ENCODE measurements around the gene TTC28.

GRCh38 chr22:27987557-27987956, 692.1 kb downstream of the TTC28 start:
- TF ChIP-seq CTCF (IDR thresholded peaks at IDR 0.05) = no peak
- TF ChIP-seq POLR2A (IDR thresholded peaks at IDR 0.05) = no peak
- TF ChIP-seq EP300 (IDR thresholded peaks at IDR 0.05) = no peak
- no peak for TF ChIP-seq POLR2AphosphoS5 (IDR thresholded peaks at IDR 0.05)

Data from sigmoid colon (tissue), 4 donors.